ENCODE results near the gene SNX17.
A peak's percentile ranks its signal among the peaks of the same experiment; 100 is the strongest.

SNX17 gene

DNA sequence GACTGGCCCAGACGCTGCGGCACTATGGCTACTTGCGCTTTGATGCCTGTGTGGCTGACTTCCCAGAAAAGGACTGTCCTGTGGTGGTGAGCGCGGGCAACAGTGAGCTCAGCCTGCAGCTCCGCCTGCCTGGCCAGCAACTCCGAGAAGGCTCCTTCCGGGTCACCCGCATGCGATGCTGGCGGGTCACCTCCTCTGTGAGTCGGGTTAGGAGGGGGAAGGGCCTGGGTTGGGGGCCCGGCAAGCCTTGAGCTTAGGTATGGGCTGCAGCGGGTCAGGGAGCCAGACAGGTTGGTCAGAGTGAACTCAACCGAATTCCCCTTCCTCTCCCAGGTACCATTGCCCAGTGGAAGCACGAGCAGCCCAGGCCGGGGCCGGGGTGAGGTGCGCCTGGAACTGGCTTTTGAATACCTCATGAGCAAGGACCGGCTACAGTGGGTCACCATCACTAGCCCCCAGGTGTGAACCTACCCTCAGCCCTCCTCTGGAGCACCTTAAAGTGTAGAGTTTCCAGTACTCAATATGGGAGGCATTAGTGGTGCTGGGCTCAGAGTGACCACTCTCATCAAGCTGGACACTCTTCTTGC lies 5.2 kb downstream of the SNX17 start:
- no peak for TF ChIP-seq CTCF (conservative IDR thresholded peaks at IDR 0.05; ENCODE audit: low read depth)
- H3K27ac ChIP-seq = peak overlapping the region; percentile 54
- POLR2A ChIA-PET (ENCODE audit: low non-redundant PET) = interaction anchor here (0.6 kb wide), 1 partner anchor 254 kb away, joined by 4 read pairs; no protein-coding TSS in a partner anchor
- no peak for DNase-seq (ENCODE audit: low spot score)
- CTCF ChIA-PET = no interaction called here

DNA sequence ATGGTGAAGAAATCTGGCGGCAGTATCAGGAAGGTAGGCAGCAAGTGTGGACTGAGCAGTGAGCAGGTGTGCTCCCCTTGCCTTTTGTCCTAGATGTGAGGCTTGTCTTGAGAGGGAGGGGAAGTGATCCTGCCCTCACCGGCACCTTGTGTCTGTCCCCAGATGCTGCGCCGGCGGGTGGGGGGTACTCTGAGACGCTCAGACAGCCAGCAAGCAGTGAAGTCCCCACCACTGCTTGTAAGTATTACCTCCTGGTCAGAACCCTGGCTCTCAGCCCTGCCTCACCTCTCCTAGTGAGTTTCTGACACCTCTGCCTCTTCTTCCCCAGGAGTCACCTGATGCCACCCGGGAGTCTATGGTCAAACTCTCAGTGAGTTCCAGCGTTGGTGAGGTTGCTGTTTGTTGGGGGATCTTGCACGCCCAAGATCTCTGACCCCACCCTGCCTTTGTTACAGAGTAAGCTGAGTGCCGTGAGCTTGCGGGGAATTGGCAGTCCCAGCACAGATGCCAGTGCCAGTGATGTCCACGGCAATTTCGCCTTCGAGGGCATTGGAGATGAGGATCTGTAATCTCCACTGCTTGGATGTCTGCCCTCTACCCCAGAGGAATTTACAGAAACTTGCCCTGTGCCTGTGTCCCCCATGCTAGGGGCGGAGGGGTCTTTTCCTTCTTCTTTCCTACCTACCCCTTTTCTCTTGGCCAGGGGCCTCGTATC lies 5.9 kb downstream of the SNX17 start:
- TF ChIP-seq CTCF (conservative IDR thresholded peaks at IDR 0.05; ENCODE audit: low read depth) = no peak
- ChIA-PET POLR2A (ENCODE audit: low non-redundant PET) (no interaction called here), CTCF (no interaction called here)
- H3K27ac ChIP-seq = peak overlapping the region; percentile 54
- no peak for DNase-seq (ENCODE audit: low spot score)

- CTCF ChIA-PET = interaction anchor here (0.9 kb wide), 1 partner anchor 14 kb away, joined by 3 read pairs; no protein-coding TSS in a partner anchor
Measured at GRCh38 chr2:27376866-27377617, 6.6 kb downstream of the SNX17 start.

GRCh38 chr2:27377618-27378095 lies 7.2 kb downstream of the SNX17 start:
- no peak for DNase-seq (ENCODE audit: low spot score)
- peak overlapping the region; percentile 54 for H3K27ac ChIP-seq
- TF ChIP-seq CTCF (conservative IDR thresholded peaks at IDR 0.05; ENCODE audit: low read depth) = no peak
- ChIA-PET CTCF (interaction anchor here (0.9 kb wide), 1 partner anchor 13 kb away, joined by 3 read pairs; no protein-coding TSS in a partner anchor), POLR2A (ENCODE audit: low non-redundant PET) (no interaction called here)

More at GRCh38 chr2:27376866-27377617, 6.6 kb downstream of the SNX17 start:
- no peak for DNase-seq (ENCODE audit: low spot score)
- POLR2A ChIA-PET (ENCODE audit: low non-redundant PET) = no interaction called here
- no peak for TF ChIP-seq CTCF (conservative IDR thresholded peaks at IDR 0.05; ENCODE audit: low read depth)
- H3K27ac ChIP-seq = peak overlapping the region; percentile 54

- peak overlapping the region; percentile 54 for H3K27ac ChIP-seq
- ChIA-PET CTCF (interaction anchor here (0.6 kb wide), 1 partner anchor 40 kb away, joined by 4 read pairs; no protein-coding TSS in a partner anchor), POLR2A (ENCODE audit: low non-redundant PET) (no interaction called here)
- no peak for TF ChIP-seq CTCF (conservative IDR thresholded peaks at IDR 0.05; ENCODE audit: low read depth)
- no peak for DNase-seq (ENCODE audit: low spot score)
Measured at GRCh38 chr2:27378096-27378808, 7.8 kb downstream of the SNX17 start.

All from RWPE1 (cell line).